Right ventricle myocardium superior (tissue), 1 donor: ENCODE data around the gene MRGPRG. TPM values are rescaled to one million over a fixed set of nuclear protein-coding genes. Genes with fewer than 3 reads are reported as not detected.

Experiments used
- ATAC-seq: fragments of 200-7000 bp; cut with Tn5 transposase; one replicate; pipeline ENCODE4 v1.9.1; 2020; ENCODE audit warnings: mild to moderate bottlenecking; ENCODE audit not compliant: poor library complexity
- DNase-seq: peaks from one replicate; pipeline ENCODE4 v3.0.0-alpha.2; 2020
- intact Hi-C: fragments of 100-400 bp; cut with DNase I; formaldehyde crosslinking; loops from one replicate; pipeline ENCODE4 v1.11.2; 2022
- total RNA-seq: library from RNA; stranded (reverse); fragmentation: NEBNext Ultra II Directional; extraction: Animal tissue kit (Norgen Biotek cat#: 25700); gene quantifications from one replicate; pipeline ENCODE4 v1.2.1, GENCODE V29; 2021
- donor health status: DM: no; HTN: yes; CAD: no; lungs with severe emphysema.

MRGPRG gene
- total RNA-seq, 1 donor from 2014 or later = not detected

DNA sequence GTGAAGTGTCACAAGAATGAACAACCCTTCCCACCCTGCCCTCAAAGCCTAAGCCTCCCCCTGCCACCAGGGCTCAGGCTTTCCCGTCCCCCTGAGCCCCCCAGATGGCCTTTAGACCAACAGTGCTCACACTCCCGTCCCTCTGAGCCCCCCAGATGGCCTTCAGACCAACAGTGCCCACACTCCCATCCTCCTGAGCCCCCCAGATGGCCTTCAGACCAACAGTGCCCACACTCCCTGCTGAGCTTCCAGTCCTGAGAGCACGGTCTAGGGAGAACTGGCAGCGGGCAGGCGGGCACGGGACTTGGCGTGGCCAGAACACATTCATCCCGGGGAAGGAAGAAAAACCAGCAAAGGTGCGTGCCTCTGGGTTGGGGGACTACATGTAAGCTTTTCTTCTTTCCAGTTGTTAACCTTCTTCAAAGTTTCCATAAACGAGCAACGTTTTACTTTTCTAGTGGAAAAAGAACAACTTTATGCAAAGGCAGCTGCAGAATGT is 2.5 kb downstream of the MRGPRG start:
- DNase-seq = peak; percentile 19
- intact Hi-C loops = loop anchor here (5.0 kb wide), 2 partner anchors 109 to 179 kb away; no protein-coding TSS in a partner anchor
- no peak for ATAC-seq

DNA sequence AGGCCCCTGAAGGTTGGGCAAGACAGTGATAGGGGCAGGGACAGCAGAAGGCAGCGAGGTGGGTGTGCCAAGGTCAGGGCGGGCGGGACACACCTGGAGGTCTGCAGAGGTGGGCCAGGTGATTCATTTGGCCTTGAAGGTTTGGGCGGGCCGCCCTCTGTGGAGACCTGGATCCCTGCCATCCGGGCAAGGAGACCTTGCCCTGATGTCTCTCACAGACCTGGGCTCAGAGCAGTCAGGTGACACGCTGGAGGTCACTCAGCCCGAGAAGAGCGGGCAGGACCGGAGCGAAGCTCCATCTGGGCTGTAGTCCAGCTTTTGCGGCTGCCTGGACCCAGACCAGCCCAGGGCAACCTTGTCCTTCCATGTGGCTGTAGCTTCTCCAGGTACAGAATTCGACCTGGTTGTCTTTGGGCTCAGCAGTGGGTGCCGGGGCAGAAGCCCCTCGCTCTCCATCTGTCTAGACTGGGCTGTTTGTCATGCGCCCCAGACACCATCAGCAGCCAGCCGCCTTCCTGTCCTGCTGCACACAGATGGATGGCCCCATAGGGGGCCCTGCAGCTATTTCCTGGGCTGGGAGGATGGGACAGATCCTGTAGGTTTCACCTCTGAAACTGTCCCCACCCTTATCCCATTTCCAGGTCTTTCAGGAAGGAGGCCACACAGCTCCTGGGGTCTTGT is 3.1 kb downstream of the MRGPRG start:
- ATAC-seq = no peak
- DNase-seq = peak; percentile 37
- intact Hi-C loops = loop anchor here (5.0 kb wide), 2 partner anchors 108 to 178 kb away; no protein-coding TSS in a partner anchor

DNA sequence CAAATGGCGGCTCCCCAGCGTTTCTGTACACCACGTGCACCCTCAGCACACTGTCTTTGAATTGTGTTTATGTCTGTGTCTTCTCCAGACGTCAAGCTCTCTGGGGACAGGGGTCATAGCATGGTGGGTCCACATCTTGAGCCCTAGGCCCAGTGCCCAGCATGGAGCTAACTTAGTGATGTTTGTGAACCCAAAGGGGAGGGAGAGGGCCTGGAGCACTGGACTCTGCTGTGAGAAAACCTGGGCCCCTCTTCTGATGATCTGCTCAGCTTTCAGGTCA is 4.3 kb downstream of the MRGPRG start:
- ATAC-seq (no peak), DNase-seq (no peak)
- intact Hi-C loops = no loop called here

DNA sequence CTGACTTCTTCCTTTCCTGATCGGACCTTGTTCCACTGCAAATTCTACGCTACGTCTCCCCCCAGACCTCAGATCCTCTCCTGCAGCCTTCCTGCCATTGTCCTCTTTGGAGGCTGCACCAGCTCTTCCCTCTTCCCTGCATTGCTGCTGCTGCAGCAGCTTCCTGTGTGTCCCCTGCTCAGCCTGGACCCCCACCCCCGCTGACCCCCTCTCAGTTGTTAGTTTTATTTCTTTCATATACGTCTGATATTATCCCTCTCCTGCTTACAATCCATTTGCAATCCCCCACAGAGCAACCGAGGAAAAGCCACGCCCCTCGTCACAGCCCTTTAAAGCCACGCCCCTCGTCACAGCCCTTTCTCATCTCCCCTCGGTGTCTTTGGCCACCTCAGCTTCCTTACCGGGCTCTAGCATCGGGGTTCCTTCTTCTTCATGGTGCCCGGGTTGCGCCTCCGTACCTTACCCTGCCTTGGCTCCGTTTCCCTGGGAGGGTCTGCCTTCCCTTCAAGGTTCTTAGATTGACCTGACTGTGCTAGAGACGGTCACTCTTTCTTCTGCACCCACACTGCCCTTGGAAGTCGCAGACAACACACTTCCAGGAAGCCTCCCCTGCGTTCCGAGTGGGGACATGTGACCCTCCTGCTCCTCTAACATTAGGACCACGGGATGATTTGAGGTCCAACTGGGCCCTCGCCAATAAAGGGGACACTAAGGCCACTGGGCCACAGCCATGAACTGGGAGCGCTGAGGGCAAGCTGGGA is 4.8 kb downstream of the MRGPRG start:
- intact Hi-C loops = no loop called here
- DNase-seq = peak; percentile 26
- ATAC-seq = no peak

DNA sequence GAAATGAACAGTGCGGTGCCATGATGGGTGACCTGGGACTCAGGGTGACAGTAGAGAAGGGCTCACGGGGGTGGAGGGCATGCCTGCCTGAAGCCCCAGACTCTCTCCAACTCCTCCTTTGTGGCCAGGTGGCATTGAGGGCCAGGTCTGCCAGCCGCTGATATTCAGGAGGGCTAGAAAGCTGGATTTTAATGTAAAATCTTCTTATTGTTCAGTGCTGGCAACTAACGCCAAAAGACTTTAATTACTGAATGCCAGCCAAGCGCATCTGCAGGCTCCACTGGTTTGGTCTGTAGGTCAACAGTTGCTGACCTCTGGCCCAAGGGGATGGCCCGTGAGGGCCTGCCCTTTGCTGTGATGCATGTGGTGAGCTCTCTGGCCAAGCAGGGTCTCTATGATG is 10.3 kb downstream of the MRGPRG start:
- intact Hi-C loops = no loop called here
- DNase-seq = peak; percentile 12
- ATAC-seq = no peak

DNA sequence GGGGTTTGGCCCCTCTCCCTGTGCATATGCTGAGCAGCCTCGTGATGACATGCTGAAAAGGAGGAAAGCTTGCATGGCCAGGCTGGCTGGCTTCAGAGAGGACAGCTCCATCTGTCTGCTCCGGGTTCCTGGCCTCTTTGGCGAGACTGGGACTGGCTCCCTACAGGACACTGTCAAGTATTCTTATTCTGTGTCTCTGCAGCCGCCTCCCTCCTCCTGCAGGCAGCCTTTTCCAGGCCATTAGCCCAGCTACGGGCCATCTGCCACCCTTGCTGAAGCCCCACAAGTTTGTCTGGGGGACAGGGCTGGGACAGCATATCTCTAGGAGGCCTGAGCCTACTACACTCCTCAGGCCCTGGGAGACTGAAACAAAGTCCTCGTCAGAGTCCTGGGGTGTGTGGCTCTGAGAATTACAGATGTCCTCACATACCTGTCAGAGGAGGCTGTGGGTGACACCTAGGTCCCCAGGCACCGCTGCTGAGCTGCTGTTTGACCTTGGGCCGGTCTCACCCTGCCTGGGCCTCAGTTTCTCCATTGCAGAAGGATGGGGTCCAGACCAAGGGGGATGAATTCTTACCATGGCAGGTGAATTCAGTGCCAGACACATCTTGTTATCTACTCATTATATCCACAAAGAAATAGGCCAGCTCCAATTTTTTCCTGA is 11.0 kb downstream of the MRGPRG start:
- DNase-seq = peak; percentile 24
- intact Hi-C loops = no loop called here
- ATAC-seq = no peak

DNA sequence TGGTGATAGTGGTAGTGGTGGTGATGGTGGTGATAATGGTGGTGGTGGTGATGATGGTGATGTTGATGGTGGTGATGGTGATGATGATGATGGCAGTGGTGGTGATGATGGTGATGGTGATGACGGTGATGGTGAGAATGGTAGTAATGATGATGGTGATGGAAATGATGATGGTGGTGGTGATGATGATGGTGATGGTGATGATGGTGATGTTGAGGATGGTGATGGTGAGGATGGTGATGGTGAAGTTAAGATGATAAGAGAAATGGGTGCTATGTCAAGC is 11.8 kb downstream of the MRGPRG start:
- intact Hi-C loops = no loop called here
- DNase-seq = no peak
- ATAC-seq = no peak

DNA sequence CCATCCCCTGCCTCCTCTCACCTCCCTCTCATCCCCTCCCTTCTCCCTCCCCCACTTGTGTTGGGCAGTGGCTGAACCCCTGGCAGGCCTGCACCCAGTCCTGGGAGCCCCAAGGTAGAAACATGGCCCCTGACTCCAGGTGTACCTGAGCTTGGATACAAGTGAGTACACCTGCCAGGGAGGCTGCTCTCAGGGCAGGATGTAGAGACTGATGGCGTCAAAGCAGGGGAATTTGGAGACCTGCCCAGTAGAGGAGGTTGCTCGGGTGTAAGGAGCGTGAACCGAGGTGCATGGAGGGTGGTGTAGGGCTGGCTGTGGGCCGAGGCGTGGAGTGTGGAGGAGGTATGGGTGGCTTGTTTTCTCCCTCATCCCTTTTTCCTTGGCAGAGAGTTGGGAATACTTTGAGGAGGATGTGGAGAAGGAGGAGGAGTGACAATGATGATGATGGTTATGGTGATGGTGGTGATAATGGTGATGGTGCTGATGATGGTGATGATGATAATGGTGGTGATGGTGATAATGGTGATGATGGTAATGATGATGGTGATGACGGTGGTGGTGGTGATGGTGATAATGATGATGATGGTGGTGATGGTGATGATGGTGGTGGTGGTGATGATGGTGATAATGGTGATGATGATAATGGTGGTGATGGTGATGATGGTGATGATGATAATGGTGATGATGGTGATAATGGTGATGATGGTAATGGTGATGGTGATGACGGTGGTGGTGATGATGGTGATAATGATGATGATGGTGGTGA is 12.3 kb downstream of the MRGPRG start:
- peak; percentile 23 for DNase-seq
- intact Hi-C loops = no loop called here
- no peak for ATAC-seq

DNA sequence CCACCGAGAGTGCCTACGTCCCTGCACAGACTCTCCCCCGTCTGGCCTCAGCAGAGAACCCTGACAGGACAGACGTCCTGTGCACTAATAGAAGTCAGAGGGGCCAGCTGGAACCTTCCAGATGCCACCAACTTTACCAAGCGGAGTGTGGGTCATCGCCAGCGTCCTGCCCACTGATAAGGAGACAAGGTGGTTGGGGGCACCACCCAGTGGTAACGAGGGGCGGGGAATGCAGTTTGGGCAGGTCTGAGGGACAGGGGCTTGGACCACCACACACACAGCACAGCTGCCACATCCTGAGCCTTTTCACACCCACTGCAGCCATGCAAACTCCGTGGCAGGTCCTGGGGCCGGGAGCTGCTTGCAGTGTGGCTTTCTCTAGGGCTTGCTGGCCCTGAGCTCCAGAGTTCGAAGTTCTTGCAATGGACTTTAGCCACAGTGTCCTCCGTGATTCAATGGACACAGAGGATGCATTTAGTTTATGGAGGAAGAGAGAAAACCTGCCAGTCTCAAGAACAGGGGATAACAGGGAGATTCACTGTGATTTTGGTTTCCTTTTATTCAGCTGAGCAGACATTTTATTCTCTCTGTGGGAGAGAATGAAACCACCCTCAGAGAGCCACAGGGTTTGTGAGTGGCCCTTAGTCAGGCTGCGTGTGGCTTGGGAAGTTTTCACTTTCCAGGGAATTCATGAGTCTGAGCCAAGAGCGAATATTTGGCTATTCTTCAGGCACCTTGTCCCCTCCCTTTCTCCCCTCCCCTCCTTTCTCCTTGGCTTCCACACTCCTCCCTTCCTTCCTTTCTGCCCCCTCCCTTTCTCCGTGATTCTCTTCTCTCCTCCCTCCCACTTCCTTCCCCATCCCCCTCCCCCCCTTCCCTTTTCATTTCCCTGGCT is 13.1 kb downstream of the MRGPRG start:
- ATAC-seq (no peak), DNase-seq (peak; percentile 26)
- intact Hi-C loops = no loop called here

DNA sequence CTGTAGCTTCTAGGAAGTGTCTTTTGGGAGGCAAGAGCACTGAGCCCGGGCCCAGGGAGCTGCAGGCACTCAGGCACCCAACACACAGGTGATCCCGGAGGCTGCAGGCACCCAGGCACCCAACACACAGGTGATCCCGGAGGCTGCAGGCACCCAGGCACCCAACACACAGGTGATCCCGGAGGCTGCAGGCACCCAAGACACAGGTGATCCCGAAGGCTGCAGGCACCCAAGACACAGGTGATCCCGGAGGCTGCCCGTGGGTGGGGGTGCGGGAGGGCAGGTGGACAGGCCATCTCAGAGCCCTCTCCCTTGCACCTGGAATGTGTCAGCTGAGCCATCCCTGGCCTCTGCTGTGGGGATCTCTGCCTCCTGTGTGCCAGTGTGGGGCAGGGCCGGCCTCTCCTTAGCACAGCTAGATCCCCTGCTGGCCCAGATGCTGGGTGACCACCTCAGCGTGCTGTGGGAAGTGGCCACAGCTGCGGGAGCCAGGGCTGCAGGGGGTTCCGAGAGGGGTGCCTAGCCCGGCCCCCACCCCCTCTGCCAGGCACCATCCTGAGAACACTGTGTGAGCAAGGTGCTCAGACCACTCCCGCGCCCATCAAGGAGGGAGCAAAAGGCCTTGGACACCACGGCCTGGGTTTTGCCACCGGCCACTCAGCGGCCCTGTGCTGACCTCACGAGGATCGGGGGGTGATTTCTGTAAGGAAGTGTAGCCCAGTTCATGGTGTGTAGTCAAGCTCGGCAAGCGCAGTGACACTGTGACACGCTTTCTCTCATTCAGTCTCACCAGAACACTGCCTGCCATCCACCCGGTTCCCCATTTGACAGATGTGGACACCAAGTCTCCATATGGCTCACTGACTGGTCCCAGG is 14.2 kb downstream of the MRGPRG start:
- DNase-seq (peak; percentile 25), ATAC-seq (no peak)
- intact Hi-C loops = no loop called here

DNA sequence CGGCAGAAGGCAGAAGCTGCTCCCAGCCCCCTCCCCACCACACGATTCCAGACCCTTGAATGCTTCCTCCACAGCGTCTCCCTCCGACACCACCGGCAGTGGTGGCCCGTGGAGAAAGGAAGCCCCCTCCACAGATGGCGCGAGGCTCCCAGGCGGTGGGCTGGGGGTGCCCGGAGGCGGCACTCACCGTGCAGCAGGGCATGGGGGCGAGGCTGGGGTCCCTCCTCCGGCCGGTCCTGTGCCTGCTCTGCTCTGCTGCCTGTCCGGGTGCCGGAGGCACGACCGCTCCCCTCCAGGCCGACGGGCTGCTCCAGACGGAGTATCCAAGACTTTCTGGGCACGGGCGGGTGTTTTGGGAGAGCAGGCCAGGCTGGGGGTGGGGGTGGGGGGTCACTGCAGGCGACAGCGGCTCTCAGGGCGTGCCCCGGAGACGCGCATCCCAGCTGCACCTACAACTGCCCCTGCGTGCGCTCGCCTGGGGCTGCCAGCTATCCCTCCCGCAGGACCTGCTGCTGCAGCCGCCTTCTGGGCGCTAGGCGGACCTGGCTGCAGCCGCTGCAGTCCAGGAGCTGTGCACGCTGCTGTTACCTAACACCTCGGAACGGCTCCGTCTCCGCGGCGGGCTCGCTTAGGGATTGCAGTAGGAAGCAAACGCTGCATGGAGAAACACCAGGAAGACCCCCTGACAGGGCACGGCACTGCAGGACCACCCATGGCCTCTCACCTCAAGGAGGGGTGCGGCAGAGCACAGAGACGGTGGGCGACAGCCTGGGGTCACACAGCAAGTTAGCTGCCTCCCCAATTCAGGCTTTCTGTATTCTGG is 15.2 kb downstream of the MRGPRG start:
- intact Hi-C loops = no loop called here
- peak; percentile 54 for ATAC-seq
- peak; percentile 40 for DNase-seq

DNA sequence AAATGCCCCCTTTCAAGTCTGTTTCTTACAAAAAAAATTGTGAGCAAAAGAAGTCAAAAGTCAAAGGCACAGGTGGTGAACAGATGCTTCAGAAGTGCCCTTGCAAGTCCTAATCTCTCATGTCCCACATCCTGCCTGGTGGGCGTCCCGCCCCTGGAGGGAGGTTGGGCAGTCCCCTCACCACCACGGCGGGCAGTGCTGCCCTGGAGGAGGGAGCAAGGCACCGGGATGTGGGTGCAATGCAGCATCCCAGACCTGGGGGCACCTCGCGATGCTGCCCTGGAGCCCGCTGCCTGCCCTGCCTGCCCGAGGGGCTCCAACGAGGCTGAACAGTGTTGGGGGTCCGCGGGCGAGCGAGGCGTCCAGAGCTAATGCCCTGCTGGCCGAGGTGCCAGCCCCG is 15.9 kb downstream of the MRGPRG start:
- ATAC-seq = no peak
- DNase-seq = peak; percentile 34
- intact Hi-C loops = no loop called here

DNA sequence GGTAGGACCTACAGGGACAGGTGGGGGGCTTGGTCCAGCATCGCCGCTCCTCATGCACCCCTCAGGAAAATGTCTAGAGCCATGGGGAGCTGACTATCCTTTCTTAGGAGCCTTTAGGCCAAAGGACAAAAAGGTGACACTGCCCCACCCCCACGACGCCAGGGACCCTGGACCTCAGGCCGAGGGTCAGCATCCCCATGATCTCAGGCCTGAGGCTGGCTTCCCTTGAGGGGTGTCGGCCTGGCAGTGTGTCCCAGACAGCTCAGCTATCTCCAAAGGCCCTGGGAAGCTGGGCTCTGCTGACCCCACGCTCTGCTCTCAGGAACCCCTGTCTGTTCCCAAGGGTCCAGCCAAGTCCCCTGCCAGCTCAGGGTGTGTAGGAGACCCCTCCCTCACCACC is 16.3 kb downstream of the MRGPRG start:
- peak; percentile 26 for DNase-seq
- ATAC-seq = no peak
- intact Hi-C loops = no loop called here

DNA sequence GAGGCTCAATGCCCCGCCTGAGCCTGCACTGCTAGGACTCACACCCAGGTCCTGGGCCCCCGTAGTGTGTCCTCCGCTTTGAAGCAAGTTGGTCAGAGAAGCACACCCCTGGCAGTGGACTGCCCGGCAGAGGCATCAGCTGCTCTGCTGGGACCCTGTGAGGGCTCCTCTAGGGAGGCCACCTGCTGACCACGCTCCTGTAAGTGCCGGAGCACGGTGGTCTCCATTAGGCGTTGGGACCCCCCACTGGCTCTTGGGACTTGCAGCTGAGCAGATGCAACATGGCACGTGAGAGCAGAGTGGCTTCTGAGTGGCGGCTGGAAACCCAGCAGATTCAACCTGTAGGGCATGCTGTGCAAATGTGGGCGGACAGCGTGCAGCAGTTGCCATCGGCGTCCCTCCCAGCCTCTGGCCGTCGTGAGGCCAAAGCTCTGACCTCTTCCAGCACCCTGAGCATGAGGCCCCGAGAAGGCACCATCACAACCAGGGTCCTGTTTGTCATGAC is 16.9 kb downstream of the MRGPRG start:
- intact Hi-C loops = no loop called here
- ATAC-seq = no peak
- peak; percentile 22 for DNase-seq

DNA sequence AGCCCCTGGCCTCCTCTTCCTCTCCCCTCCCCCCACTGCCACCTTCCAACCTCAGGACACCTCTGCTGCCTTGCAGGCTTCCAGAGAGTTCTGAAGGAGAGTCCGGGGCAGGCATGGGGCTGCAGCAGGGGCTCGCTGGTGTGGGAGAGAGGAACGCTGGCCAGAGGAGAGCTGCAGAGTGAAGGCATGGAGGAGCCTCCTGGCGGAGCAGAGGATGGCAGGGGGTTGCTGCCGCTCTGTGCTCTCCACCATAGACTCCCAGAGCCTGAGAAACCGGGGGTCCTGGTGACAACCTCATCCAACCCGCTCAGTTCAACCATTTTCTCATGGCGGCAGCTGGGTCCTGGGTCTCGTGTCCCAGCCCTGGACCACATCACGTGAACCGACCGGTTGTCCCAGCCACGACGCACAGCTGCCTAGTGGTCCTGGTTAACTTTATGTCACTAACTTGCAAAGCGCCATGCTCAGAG is 17.5 kb downstream of the MRGPRG start:
- intact Hi-C loops = no loop called here
- no peak for ATAC-seq

DNA sequence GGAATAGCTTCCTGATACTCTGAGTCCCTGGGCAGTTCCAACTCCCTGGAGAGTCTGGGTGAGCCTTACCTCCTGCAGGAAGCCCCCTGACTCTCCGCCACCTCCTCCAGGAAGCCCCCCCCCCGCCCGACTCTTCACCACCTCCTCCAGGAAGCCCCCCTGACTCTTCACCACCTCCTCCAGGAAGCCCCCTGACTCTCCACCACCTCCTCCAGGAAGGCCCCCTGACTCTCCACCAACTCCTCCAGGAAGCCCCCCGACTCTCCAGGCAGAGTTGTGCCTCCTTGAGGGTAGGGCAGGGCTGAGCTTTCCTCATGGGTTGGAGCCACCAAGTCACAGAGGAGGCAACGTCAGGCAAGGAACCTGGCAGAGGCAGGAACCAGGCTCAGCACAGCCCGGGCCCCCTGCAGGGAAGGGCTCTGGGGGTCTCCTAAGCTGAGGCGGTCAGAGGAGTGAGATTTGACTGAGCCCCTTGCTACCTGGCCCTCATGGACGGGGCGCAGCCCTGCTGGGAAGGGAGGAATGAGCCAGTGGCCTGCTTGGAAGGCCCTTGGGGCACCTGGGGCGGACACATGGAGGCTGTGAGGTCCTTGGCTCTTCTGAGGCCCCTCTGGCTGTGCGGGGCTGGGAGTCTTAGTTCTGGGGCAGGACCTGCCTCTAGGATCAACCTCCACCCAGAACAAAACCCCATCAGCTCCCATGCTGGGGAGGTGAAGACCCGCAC is 18.1 kb downstream of the MRGPRG start:
- DNase-seq (peak; percentile 31), ATAC-seq (no peak)
- intact Hi-C loops = no loop called here

More for the DNA sequence above, 17.5 kb downstream of the MRGPRG start:
- no peak for DNase-seq
